Chondrocyte (in vitro differentiated cells): ENCODE measurements around the gene BLM. TPM values are rescaled to one million over a fixed set of nuclear protein-coding genes. Genes with fewer than 3 reads are reported as not detected.

Source experiments
- DNase-seq: peaks from one replicate; pipeline ENCODE4 v3.0.0; 2021; ENCODE audit warnings: mixed read lengths, low spot score
- H3K27ac Mint-ChIP-seq: one replicate; pipeline ENCODE4 v1.8.0; 2021; ENCODE audit warnings: mild to moderate bottlenecking, moderate library complexity, mixed read lengths; ENCODE audit not compliant: unreplicated experiment
- H3K27me3 Mint-ChIP-seq: 2 replicates; pipeline ENCODE4 v1.8.0; 2021; ENCODE audit warnings: low read depth, mixed read lengths
- H3K36me3 Mint-ChIP-seq: 2 replicates; pipeline ENCODE4 v1.8.0; 2021; ENCODE audit warnings: low read depth, mixed read lengths
- H3K4me1 Mint-ChIP-seq: 2 replicates; pipeline ENCODE4 v1.8.0; 2021; ENCODE audit warnings: low read depth, mild to moderate bottlenecking, mixed read lengths
- H3K4me3 Mint-ChIP-seq: one replicate; pipeline ENCODE4 v1.8.0; 2021; ENCODE audit warnings: mild to moderate bottlenecking, moderate library complexity, mixed read lengths; ENCODE audit not compliant: unreplicated experiment
- H3K9me3 Mint-ChIP-seq: 2 replicates; pipeline ENCODE4 v1.8.0; 2021; ENCODE audit warnings: low read depth, mixed read lengths
- total RNA-seq: library from RNA; stranded (reverse); gene quantifications from 3 replicates; pipeline ENCODE4 v1.2.1, GENCODE V29; 2021
- TF ChIP-seq, protein P1 (sequence below): fragments of 200-600 bp; sonication (generic); IDR thresholded peaks from 2 replicates; pipeline ENCODE4 v1.5.0; 2021; ENCODE audit warnings: antibody characterized with exemption, mild to moderate bottlenecking, moderate library complexity

BLM gene
- total RNA-seq, 1 donor from 2014 or later = 3.5 TPM

DNA sequence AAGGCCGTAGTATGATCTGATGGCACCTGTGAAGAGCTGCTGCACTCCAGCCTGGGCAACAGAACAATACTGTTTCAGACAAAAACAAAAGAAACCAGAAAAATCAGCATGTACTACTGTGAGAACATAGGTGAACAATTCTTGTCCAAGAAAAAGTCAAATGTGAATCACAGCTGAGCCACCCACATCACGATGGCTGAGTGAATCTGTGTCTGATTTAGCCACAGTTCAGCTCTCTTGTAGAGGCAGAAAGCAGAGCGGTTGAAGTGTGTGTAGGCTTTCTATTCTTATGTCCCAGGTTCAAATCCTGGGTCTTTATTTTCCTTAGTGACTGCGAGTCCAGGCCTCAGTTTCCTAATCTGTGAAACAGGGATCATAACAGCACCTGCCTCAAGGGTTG is 146.8 kb downstream of the BLM start:
- H3K4me3 Mint-ChIP-seq = no peak overlapping the region
- no peaks in the 10 kb centered on the region for H3K36me3 Mint-ChIP-seq
- H3K27ac Mint-ChIP-seq = no peak overlapping the region
- H3K27me3 Mint-ChIP-seq = no peaks in the 10 kb centered on the region
- DNase-seq = no peak
- no peaks in the 10 kb centered on the region for H3K9me3 Mint-ChIP-seq
- peaks cover 22% of the 10 kb centered on the region for H3K4me1 Mint-ChIP-seq
- TF ChIP-seq, protein P1, sequence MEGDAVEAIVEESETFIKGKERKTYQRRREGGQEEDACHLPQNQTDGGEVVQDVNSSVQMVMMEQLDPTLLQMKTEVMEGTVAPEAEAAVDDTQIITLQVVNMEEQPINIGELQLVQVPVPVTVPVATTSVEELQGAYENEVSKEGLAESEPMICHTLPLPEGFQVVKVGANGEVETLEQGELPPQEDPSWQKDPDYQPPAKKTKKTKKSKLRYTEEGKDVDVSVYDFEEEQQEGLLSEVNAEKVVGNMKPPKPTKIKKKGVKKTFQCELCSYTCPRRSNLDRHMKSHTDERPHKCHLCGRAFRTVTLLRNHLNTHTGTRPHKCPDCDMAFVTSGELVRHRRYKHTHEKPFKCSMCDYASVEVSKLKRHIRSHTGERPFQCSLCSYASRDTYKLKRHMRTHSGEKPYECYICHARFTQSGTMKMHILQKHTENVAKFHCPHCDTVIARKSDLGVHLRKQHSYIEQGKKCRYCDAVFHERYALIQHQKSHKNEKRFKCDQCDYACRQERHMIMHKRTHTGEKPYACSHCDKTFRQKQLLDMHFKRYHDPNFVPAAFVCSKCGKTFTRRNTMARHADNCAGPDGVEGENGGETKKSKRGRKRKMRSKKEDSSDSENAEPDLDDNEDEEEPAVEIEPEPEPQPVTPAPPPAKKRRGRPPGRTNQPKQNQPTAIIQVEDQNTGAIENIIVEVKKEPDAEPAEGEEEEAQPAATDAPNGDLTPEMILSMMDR = no peak

DNA sequence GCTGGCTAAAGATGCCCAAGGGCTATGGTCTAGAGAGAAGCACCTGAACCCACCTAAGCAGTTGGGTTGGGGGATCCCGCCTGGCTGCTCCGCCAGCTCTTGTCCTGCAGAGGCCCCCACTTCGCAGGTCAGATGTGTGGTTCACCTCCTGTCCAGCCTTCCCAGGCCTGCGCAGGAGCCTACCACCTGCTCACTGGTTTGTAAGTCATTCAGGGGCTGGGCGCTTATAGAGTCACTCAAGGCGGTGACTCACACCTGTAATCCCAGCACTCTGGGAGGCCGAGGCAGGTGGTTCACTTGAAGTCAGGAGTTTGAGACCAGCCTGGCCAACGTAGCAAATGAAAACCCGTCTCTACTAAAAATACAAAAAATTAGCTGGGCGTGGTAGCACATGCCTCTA is 147.4 kb downstream of the BLM start:
- TF ChIP-seq, protein P1 = no peak
- Mint-ChIP-seq H3K27ac (no peak overlapping the region), H3K4me3 (no peak overlapping the region), H3K9me3 (no peaks in the 10 kb centered on the region), H3K27me3 (no peaks in the 10 kb centered on the region), H3K36me3 (no peaks in the 10 kb centered on the region), H3K4me1 (peaks cover 27% of the 10 kb centered on the region)
- DNase-seq = no peak

DNA sequence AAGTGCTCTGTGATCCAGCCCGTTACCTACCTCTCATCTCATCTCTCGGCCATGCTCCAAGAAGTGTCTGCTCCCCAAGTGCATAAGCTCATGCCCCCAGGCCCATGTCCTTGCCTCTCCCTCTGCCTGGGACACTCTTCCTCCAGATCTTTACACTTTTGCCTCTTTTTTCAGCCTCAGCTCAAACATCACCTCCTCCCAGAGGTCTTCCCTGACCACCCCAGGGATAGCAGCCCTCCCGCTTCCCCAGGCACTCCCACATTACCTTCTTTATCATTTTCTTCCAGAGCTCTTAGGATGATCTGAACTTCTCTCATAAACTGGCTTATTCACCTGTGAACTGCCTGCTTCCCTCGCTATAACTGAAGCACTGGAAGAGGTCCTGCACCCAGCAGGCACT is 148.6 kb downstream of the BLM start:
- H3K27me3 Mint-ChIP-seq = no peaks in the 10 kb centered on the region
- no peaks in the 10 kb centered on the region for H3K9me3 Mint-ChIP-seq
- TF ChIP-seq, protein P1 = no peak
- H3K27ac Mint-ChIP-seq = no peak overlapping the region
- DNase-seq = no peak
- no peak overlapping the region for H3K4me3 Mint-ChIP-seq
- H3K4me1 Mint-ChIP-seq = peaks cover 39% of the 10 kb centered on the region
- H3K36me3 Mint-ChIP-seq = no peaks in the 10 kb centered on the region

Other genes with a start within 250 kb of the BLM start
- 33.8 to 39.7 TPM (median 37.7 TPM) in 3 replicates for gene CRTC3, start 187.4 kb upstream of the BLM start, total RNA-seq
- 66.2 to 118 TPM (median 71.1 TPM) in 3 replicates for gene FURIN, start 151.2 kb downstream of the BLM start, total RNA-seq
- gene FES, start 167.2 kb downstream of the BLM start, total RNA-seq = 2.4 to 2.7 TPM (median 2.4 TPM) in 3 replicates
- 49.4 to 57.0 TPM (median 51.4 TPM) in 3 replicates for gene MAN2A2, start 186.0 kb downstream of the BLM start, total RNA-seq
- gene HDDC3, start 215.2 kb downstream of the BLM start, total RNA-seq = 10.5 to 12.2 TPM (median 10.8 TPM) in 3 replicates
- 70.9 to 85.7 TPM (median 73.2 TPM) in 3 replicates for gene UNC45A, start 217.9 kb downstream of the BLM start, total RNA-seq
- 13.2 to 14.3 TPM (median 14.2 TPM) in 3 replicates for gene RCCD1, start 237.5 kb downstream of the BLM start, total RNA-seq